K562 (cell line): Measurements from ENCODE around the gene TMEM209. TPM values are rescaled to one million over a fixed set of nuclear protein-coding genes. Genes with fewer than 3 reads are reported as not detected.

Experiments
- EGR1 ChIP-seq: fragments of 450-650 bp; conservative IDR thresholded peaks from 2 replicates; pipeline ENCODE4 v1.6.1; 2017; ENCODE audit warnings: mild to moderate bottlenecking
- EHMT2 ChIP-seq: fragments of 450-650 bp; IDR thresholded peaks from 2 replicates; pipeline ENCODE4 v1.6.1; 2018; ENCODE audit warnings: antibody characterized with exemption
- EP300 ChIP-seq: IDR thresholded peaks from 2 replicates; pipeline ENCODE4 v1.6.1; 2012; ENCODE audit warnings: low read length, improper control_type of control experiment
- FOXK2 ChIP-seq, 2 experiments: fragments of 450-650 bp; IDR thresholded peaks in 1 of 2; conservative IDR thresholded peaks in 1 of 2; 2 replicates each; pipeline ENCODE4 v1.6.1; 2016; ENCODE audit warnings: low read depth in 2 of 2, mild to moderate bottlenecking in 1 of 2
- HSF4 ChIP-seq: fragments of 250-450 bp; sonication (Bioruptor Pico); IDR thresholded peaks from 2 replicates; pipeline ENCODE4 v2.1.2; 2022; ENCODE audit warnings: mild to moderate bottlenecking, moderate library complexity, borderline replicate concordance
- KDM5B ChIP-seq: fragments of 200-600 bp; sonication (generic); IDR thresholded peaks from 2 replicates; pipeline ENCODE4 v1.6.1; 2012; ENCODE audit warnings: low read depth, mild to moderate bottlenecking, moderate library complexity, low read length, control low read depth, inconsistent platforms; ENCODE audit not compliant: insufficient replicate concordance
- MEIS2 ChIP-seq: fragments of 450-650 bp; IDR thresholded peaks from 2 replicates; pipeline ENCODE4 v1.6.1; 2014; ENCODE audit warnings: mild to moderate bottlenecking; ENCODE audit not compliant: partially characterized antibody
- NFRKB ChIP-seq: fragments of 450-650 bp; IDR thresholded peaks from 2 replicates; pipeline ENCODE4 v1.6.1; 2016; ENCODE audit warnings: low read depth
- NR2F6 ChIP-seq: fragments of 450-650 bp; formaldehyde crosslinking; IDR thresholded peaks from 2 replicates; pipeline ENCODE4 v1.4.0; 2020; ENCODE audit warnings: mild to moderate bottlenecking
- RFX5 ChIP-seq: IDR thresholded peaks from 2 replicates; pipeline ENCODE4 v1.6.1; 2011; ENCODE audit warnings: low read depth, mild to moderate bottlenecking, improper control_type of control experiment, low read length
- SMAD2 ChIP-seq: fragments of 150-350 bp; IDR thresholded peaks from 2 replicates; pipeline ENCODE4 v1.6.1; 2014; ENCODE audit warnings: low read depth, mild to moderate bottlenecking, low read length
- SRF ChIP-seq, 2 experiments: fragments of 250-450, 450-650 bp in 1 of 2; sonication (Bioruptor Pico) in 1 of 2; sonication (generic) in 1 of 2; formaldehyde crosslinking; IDR thresholded peaks; 2 replicates each; pipeline versions ENCODE4 v1.5.0 to v1.5.1; 2020 to 2022; ENCODE audit warnings: mild to moderate bottlenecking in 1 of 2, missing genetic modification reagents in 1 of 2
- TAF1 ChIP-seq: IDR thresholded peaks from 2 replicates; pipeline ENCODE4 v1.6.1; 2011; ENCODE audit warnings: mild to moderate bottlenecking, low read length, moderate library complexity; ENCODE audit not compliant: insufficient read depth, control insufficient read depth, severe bottlenecking; ENCODE audit errors: extremely low read depth
- TARDBP ChIP-seq: fragments of 450-650 bp; IDR thresholded peaks from 2 replicates; pipeline ENCODE4 v1.6.1; 2016
- ZBTB17 ChIP-seq: fragments of 450-650 bp; formaldehyde crosslinking; IDR thresholded peaks from 2 replicates; pipeline ENCODE4 v1.4.0; 2020; ENCODE audit warnings: mild to moderate bottlenecking
- ZNF699 ChIP-seq: fragments of 250-450 bp; sonication (Bioruptor Pico); IDR thresholded peaks from 2 replicates; pipeline ENCODE4 v1.8.0; 2021; ENCODE audit warnings: mild to moderate bottlenecking, moderate library complexity; ENCODE audit not compliant: insufficient replicate concordance
- ZNF75A ChIP-seq: fragments of 450-650 bp; formaldehyde crosslinking; IDR thresholded peaks from 2 replicates; pipeline ENCODE4 v1.4.0; 2020; ENCODE audit warnings: mild to moderate bottlenecking
- polyA plus RNA-seq, 8 experiments: library from polyadenylated mRNA; depleted of rRNA in 4 of 8; stranded (reverse) in 5 of 8; unstranded in 3 of 8; fragments of >200 nt; fragmentation: Nextera tagmentation in 2 of 8; fragmentation: Illumina TruSeq in 1 of 8; extraction: Ambion mirVana in 2 of 8; extraction: Trizol in 1 of 8; gene quantifications; 2 replicates each; pipeline versions ENCODE4 v1.2.1 to v1.2.3, GENCODE V29; 2011 to 2014; ENCODE audit warnings: inconsistent platforms in 1 of 8, missing spikeins in 1 of 8
- total RNA-seq, 7 experiments: library from RNA; depleted of rRNA in 6 of 7; stranded (reverse); fragments of >200 nt in 6 of 7; fragmentation: Illumina TruSeq in 2 of 7; extraction: Trizol in 2 of 7; gene quantifications; 2 replicates each; pipeline versions ENCODE4 v1.2.1 to v1.2.3, GENCODE V29; 2011 to 2021; ENCODE audit warnings: low replicate concordance in 1 of 7
- TF ChIP-seq, protein P1 (sequence below): fragments of 250-450 bp; sonication (Bioruptor Pico); IDR thresholded peaks from 2 replicates; pipeline ENCODE4 v1.5.0; 2021; ENCODE audit warnings: mild to moderate bottlenecking, moderate library complexity
- TF ChIP-seq, protein P2 (sequence below): fragments of 450-650 bp; IDR thresholded peaks from 2 replicates; pipeline ENCODE4 v1.6.1; 2016; ENCODE audit warnings: low read depth, mild to moderate bottlenecking, moderate library complexity
- TF ChIP-seq, protein P3 (sequence below): fragments of 250-450 bp; sonication (Bioruptor Pico); IDR thresholded peaks from 2 replicates; pipeline ENCODE4 v1.5.0; 2021
- TF ChIP-seq, protein P4 (sequence below): fragments of 250-450 bp; sonication (Bioruptor Pico); IDR thresholded peaks from 2 replicates; pipeline ENCODE4 v1.4.0; 2020; ENCODE audit warnings: mild to moderate bottlenecking, moderate library complexity

TMEM209 gene
- total and polyA plus RNA-seq, 9 of the 15 experiments (the other 6 are each of a cell fraction or from before 2014, with no cell fraction given) = 36.8 to 116 (median 76.6) TPM

DNA sequence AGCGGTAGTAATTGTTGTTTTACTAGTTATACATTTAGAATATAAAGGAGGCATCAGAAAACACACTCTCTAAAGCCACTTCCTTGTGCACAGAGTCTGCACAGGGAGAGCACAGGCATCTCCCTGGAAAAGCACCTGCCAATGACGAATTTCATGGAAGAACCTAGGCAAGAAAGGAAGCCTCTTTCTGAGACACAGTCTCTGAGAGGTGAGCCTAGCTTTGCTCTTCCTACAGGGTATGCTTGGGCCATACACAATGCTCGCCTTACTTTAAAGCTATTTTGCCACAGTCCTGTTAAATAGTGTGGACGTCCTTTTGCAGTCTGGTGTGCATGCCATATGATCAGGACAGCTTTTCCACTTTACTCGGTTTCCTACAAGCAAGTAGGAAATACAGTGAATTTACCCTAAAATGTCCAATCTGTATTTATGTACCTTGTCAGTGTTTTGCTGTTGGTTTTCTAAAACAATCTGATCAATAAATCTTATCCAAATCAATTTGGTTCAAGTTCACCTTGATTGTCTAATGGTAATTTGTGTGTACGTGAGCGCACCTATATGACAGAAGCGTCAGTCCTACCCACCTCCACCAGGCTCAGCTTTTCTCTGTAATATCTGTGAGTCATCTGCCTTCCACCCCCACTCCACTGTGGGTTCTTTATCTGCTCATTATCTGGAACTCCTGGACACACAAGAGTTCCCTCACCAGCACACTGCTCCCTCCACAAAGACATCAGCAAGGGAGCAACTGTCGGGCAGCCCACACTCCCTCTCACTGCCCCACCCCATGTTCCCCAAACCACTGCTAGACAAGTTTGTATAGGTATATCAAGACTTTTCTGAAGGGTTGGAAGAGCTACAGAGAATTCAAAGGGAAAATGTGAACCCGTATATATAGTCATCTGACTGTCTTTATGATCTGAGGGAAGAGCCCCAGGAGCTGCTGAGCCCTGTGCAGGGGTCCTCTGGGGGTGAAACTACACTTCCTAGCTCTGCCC, 69.7 kb downstream of the TMEM209 start (continued):
- TF ChIP-seq HSF4 (CRISPR knock-in tag) (peak; percentile 39; the same call in 1 of the 2 replicates), MEIS2 (peak; percentile 65), EGR1 (peak; percentile 98), FOXK2 (conservative IDR thresholded peaks at IDR 0.05 in 1 of 2, IDR thresholded peaks at IDR 0.05 in 1 of 2; ENCODE audit: low read depth in 2 of 2) (peak; percentile 66 to 68), TAF1 (peak; percentile 54), EP300 (peak; percentile 98), KDM5B (peak; percentile 64), NR2F6 (CRISPR knock-in tag) (no peak), SRF (CRISPR knock-in tag; IDR thresholded peaks at IDR 0.05) (peak in 1 of 2 experiments; percentile 21; a peak in 1 of 4 replicates), SMAD2 (no peak), TARDBP (peak; percentile 65; the same call in 1 of the 2 replicates), NFRKB (peak; percentile 40), ZNF699 (CRISPR knock-in tag) (no peak), RFX5 (no peak), ZNF75A (no peak), EHMT2 (peak; percentile 78), ZBTB17 (peak; percentile 22; the same call in 1 of the 2 replicates)
- TF ChIP-seq, protein P1, sequence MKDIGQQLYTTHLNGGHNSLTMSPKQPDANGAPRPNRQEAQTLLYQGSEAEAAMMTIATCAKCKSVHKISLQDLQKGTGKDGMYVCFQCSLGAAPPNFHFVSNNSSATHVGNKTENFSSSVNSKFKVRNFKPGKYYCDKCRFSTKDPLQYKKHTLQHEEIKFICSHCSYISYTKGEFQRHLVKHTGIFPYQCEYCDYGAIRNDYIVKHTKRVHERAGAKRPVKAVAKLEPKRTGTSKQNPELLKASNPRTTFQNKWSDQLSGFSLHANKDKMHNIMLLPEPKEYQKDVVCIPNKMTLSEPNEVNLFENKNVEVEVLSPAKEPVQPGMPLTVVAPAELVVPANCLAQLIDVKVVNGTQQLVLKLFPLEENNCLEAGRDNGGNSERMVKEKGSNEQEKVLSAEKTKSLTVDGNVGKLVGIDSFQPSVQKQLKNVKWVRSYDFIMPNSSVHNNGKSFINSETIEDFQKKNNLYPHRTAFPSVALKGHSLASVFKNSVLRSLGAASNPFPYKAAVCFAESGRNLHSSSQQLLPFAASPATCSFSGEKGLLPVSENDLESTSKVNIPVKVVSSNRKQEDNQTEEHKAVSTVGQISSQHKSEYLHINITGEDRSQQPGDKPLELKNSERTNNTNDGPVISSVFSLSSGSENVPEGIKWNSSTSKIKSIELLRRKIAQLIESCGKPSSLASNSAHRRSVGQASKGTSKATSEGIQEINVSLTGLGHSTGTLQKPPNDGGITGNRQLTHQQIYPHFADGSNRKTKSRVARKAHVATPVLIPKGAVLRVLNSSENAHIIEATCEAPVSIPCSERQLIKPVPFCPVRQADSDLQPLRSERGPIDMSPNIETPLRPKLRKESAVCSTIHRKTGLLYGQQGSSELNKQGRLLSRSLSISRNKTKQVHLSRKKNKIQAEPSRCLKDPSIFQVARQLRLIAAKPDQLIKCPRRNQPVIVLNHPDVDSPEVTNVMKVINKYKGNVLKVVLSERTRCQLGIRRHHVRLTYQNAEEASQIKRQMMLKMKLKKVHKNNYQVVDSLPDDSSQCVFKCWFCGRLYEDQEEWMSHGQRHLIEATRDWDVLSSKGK (CRISPR knock-in tag) = no peak
- TF ChIP-seq, protein P2, sequence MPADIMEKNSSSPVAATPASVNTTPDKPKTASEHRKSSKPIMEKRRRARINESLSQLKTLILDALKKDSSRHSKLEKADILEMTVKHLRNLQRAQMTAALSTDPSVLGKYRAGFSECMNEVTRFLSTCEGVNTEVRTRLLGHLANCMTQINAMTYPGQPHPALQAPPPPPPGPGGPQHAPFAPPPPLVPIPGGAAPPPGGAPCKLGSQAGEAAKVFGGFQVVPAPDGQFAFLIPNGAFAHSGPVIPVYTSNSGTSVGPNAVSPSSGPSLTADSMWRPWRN = peak; percentile 48; the same call in 1 of the 2 replicates
- TF ChIP-seq, protein P3, sequence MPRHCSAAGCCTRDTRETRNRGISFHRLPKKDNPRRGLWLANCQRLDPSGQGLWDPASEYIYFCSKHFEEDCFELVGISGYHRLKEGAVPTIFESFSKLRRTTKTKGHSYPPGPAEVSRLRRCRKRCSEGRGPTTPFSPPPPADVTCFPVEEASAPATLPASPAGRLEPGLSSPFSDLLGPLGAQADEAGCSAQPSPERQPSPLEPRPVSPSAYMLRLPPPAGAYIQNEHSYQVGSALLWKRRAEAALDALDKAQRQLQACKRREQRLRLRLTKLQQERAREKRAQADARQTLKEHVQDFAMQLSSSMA (CRISPR knock-in tag) = peak; percentile 24; the same call in 1 of the 2 replicates
- TF ChIP-seq, protein P4, sequence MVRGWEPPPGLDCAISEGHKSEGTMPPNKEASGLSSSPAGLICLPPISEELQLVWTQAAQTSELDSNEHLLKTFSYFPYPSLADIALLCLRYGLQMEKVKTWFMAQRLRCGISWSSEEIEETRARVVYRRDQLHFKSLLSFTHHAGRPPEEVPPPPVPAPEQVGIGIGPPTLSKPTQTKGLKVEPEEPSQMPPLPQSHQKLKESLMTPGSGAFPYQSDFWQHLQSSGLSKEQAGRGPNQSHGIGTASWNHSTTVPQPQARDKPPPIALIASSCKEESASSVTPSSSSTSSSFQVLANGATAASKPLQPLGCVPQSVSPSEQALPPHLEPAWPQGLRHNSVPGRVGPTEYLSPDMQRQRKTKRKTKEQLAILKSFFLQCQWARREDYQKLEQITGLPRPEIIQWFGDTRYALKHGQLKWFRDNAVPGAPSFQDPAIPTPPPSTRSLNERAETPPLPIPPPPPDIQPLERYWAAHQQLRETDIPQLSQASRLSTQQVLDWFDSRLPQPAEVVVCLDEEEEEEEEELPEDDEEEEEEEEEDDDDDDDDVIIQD (CRISPR knock-in tag) = no peak
